HEK293 (cell line): ENCODE data around the gene SLC38A3.

ENCODE experiments used
- CTCF ChIA-PET: fragments of 350-600 bp; formaldehyde crosslinking; extraction: SDS; loops from one replicate; lab custom pipeline; 2021; ENCODE audit warnings: antibody characterized with exemption; lab: Yijun Ruan, JAX
- POLR2A ChIA-PET: fragments of 300-600 bp; formaldehyde crosslinking; extraction: SDS; loops from one replicate; lab custom pipeline; 2020; ENCODE audit warnings: antibody characterized with exemption, inconsistent platforms; lab: Yijun Ruan, JAX
- H3K27ac ChIP-seq: fragments of 200-500 bp; sonication (Bioruptor generic); 2 replicates; pipeline ENCODE4 v1.5.1; 2014; ENCODE audit warnings: low read depth, low read length, control low read depth, inconsistent platforms; ENCODE audit errors: extremely low read depth
- H3K36me3 ChIP-seq, 2 experiments: fragments of 200-500 bp in 1 of 2; sonication (Bioruptor generic) in 1 of 2; 1 replicate in 1 of 2; 2 replicates in 1 of 2; pipeline ENCODE4 v1.5.1; 2014 to 2017; ENCODE audit warnings: inconsistent platforms in 2 of 2, low read length in 2 of 2; ENCODE audit not compliant: control insufficient read depth in 2 of 2, insufficient read depth in 1 of 2
- H3K4me1 ChIP-seq: fragments of 200-500 bp; sonication (Bioruptor generic); 2 replicates; pipeline ENCODE4 v1.5.1; 2014; ENCODE audit warnings: mild to moderate bottlenecking, low read length, inconsistent platforms; ENCODE audit not compliant: control insufficient read depth, insufficient read depth
- H3K4me3 ChIP-seq: 2 replicates; pipeline ENCODE4 v1.5.1; 2011; ENCODE audit warnings: low read depth, mild to moderate bottlenecking, control low read depth, low read length, moderate library complexity
- H3K9me3 ChIP-seq: fragments of 200-500 bp; sonication (Bioruptor generic); 2 replicates; pipeline ENCODE4 v1.5.1; 2014; ENCODE audit warnings: low read depth, low read length, inconsistent platforms; ENCODE audit not compliant: control insufficient read depth, insufficient read depth
- BCL11B ChIP-seq: fragments of 450-650 bp; formaldehyde crosslinking; IDR thresholded peaks from 2 replicates; pipeline ENCODE4 v1.5.1; 2016; ENCODE audit warnings: low read depth, missing biosample characterization, missing genetic modification characterization
- PRDM2 ChIP-seq: fragments of 450-650 bp; formaldehyde crosslinking; IDR thresholded peaks from 2 replicates; pipeline ENCODE4 v1.5.1; 2016; ENCODE audit warnings: missing biosample characterization, missing genetic modification characterization, borderline replicate concordance
- YY2 ChIP-seq: fragments of 450-650 bp; formaldehyde crosslinking; IDR thresholded peaks from 2 replicates; pipeline ENCODE4 v1.5.1; 2016; ENCODE audit warnings: missing biosample characterization, missing genetic modification characterization
- ZFP41 ChIP-seq: fragments of 450-650 bp; formaldehyde crosslinking; IDR thresholded peaks from 2 replicates; pipeline ENCODE4 v1.5.1; 2016; ENCODE audit warnings: missing biosample characterization, missing genetic modification characterization, borderline replicate concordance
- ZIC2 ChIP-seq: fragments of 450-650 bp; formaldehyde crosslinking; IDR thresholded peaks from 2 replicates; pipeline ENCODE4 v1.5.1; 2016; ENCODE audit warnings: missing biosample characterization, missing genetic modification characterization
- ZNF2 ChIP-seq: fragments of 450-650 bp; formaldehyde crosslinking; IDR thresholded peaks from 2 replicates; pipeline ENCODE4 v1.5.1; 2016; ENCODE audit warnings: missing biosample characterization, missing genetic modification characterization
- ZNF391 ChIP-seq: fragments of 450-650 bp; formaldehyde crosslinking; IDR thresholded peaks from 2 replicates; pipeline ENCODE4 v1.5.1; 2016; ENCODE audit warnings: low read depth, missing biosample characterization, missing genetic modification characterization, borderline replicate concordance
- ZSCAN18 ChIP-seq: fragments of 450-650 bp; formaldehyde crosslinking; IDR thresholded peaks from 2 replicates; pipeline ENCODE4 v1.5.1; 2016; ENCODE audit warnings: missing biosample characterization, missing genetic modification characterization
- TF ChIP-seq, protein P1 (sequence below): fragments of 450-650 bp; formaldehyde crosslinking; IDR thresholded peaks from 2 replicates; pipeline ENCODE4 v1.5.1; 2016; ENCODE audit warnings: missing biosample characterization, missing genetic modification characterization, low read depth

The SLC38A3 gene

DNA sequence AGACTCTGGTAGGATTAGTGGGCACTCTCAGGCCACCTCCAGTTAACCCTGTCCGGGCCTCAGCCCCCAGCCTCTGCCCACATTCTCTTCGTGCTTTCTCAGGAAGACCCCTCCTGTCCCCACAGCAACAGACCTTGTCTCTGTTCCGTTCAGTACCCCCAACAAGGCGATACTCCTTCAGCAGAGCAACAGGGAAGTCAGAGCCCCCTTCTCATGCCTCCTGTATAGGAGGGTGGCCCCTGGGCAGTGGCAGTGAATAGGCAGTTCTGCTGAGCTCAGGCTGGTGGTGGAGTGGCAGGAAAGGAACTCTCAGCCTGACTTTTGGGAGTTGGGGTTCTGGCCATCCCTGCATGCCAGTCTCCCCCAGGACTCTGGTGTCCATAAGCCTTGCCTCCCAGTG, 64.4 kb downstream of the SLC38A3 start (continued):
- no peak for TF ChIP-seq ZFP41
- TF ChIP-seq ZNF2 (tag by site-specific recombination), result no peak
- no peak for TF ChIP-seq ZSCAN18 (tag by site-specific recombination)
- TF ChIP-seq BCL11B (tag by site-specific recombination), result no peak
- TF ChIP-seq YY2 (tag by site-specific recombination), result no peak
- TF ChIP-seq, all 188 proteins: peak for 0

GRCh38 chr3:50269977-50270413, 64.9 kb downstream of the SLC38A3 start:
- peaks cover under 1% of the 10 kb centered on the region; the same call in 1 of the 2 replicates for H3K4me1 ChIP-seq
- H3K27ac ChIP-seq, result no peak overlapping the region
- no peak overlapping the region for H3K4me3 ChIP-seq
- H3K36me3 ChIP-seq, result no peaks in the 10 kb centered on the region
- ChIA-PET POLR2A (no interaction called here), CTCF (interaction anchor here (1.4 to 3.8 kb wide), 4 partner anchors 10 to 78 kb away, joined by 4 to 38 read pairs (median 5); no protein-coding TSS in a partner anchor)
- peak; percentile 24; the same call in 1 of the 2 replicates for TF ChIP-seq ZIC2 (tag by site-specific recombination)
- TF ChIP-seq ZNF391 (tag by site-specific recombination), result no peak
- H3K9me3 ChIP-seq, result no peaks in the 10 kb centered on the region

DNA sequence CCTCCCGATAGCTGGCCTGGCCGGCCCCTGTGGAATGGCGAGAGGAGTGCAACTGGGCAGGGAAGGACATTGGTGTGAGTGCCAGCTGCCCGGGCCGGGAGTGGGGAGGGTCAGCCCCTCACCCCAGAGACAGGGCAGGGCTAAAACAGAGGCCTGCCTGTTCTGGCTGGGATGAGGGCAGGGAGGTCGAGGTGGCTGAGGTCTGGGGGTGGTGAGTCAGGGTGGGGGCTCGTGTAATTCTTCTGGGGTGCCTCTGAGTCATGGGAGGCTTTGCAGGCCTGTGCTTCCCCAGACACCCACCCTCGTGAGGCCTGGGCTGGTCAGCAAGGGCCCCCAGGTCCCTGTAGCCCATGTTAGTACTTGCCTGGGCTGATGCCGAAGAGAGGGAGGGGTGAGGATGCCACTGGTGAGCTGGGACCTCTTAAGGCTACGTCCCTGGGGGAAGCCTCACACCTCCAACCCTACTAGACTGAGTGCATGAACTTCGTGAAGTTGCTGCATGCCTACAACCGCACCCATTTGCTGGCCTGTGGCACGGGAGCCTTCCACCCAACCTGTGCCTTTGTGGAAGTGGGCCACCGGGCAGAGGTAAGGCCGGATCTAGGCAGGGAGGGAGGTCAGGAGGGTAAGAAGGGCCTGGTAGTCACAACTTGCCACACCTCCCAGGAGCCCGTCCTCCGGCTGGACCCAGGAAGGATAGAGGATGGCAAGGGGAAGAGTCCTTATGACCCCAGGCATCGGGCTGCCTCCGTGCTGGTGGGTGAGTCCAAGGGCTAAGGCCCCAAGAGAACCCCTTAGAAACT, 65.6 kb downstream of the SLC38A3 start:
- H3K4me1 ChIP-seq, result no peaks in the 10 kb centered on the region
- H3K27ac ChIP-seq, result no peak overlapping the region
- POLR2A ChIA-PET, result no interaction called here
- no peaks in the 10 kb centered on the region for H3K36me3 ChIP-seq
- H3K9me3 ChIP-seq, result no peaks in the 10 kb centered on the region
- no peak for TF ChIP-seq PRDM2
- TF ChIP-seq, protein P1, sequence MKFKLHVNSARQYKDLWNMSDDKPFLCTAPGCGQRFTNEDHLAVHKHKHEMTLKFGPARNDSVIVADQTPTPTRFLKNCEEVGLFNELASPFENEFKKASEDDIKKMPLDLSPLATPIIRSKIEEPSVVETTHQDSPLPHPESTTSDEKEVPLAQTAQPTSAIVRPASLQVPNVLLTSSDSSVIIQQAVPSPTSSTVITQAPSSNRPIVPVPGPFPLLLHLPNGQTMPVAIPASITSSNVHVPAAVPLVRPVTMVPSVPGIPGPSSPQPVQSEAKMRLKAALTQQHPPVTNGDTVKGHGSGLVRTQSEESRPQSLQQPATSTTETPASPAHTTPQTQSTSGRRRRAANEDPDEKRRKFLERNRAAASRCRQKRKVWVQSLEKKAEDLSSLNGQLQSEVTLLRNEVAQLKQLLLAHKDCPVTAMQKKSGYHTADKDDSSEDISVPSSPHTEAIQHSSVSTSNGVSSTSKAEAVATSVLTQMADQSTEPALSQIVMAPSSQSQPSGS (tag by site-specific recombination), result no peak
- TF ChIP-seq, all 188 proteins: peak for 0
- no peak overlapping the region for H3K4me3 ChIP-seq
- CTCF ChIA-PET, result interaction anchor here (0.6 to 3.8 kb wide), 10 partner anchors 7 to 85 kb away, joined by 3 to 38 read pairs (median 6); no protein-coding TSS in a partner anchor
